Measurements from ENCODE around the gene KBTBD3.
A peak's percentile ranks its signal among the peaks of the same experiment; 100 is the strongest.

KBTBD3 gene

DNA sequence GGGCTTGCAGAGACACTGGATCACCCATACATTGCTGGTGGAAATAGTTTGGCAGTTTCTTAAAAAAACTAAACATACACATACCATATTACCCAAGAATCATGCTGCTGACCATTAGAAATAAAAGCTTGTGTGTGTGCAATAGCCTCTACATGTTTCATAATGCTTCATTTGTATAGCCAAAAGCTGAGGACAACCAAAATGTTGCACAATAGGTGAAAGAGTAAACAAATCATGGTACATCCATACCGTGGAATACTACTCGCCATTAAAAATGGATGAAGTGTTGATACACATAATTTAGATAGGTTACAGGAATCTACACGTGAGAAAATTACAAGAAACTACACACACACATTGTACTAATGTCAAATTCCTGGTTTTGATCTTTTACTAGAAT, 6.5 kb downstream of the KBTBD3 start:
- WGBS (ENCODE audit: extremely low coverage, insufficient coverage, insufficient read length): no CpG with 5 or more reads among the region's 3 CpGs

DNA sequence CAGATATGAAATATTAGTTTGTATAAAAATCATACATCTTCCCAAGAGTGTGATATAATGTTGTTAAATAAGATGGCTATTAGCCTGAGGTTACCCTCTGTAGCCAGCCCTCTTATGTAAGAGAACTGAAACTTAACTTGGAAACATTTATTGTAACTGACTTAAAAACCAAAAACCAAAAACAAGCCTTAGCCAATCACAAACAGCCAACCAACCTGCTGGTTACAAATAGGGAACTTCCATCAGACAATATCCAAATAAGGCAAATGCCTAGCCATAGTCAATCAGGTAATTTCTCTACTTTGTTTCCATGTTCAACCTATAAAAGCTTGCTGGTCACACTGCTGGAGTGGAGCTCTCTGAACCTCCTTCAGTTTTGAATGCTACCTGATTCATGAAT, 14.1 kb downstream of the KBTBD3 start:
- H3K9ac ChIP-seq (ENCODE audit: low read length): no peak overlapping the region
- no peak overlapping the region for H3K4me2 ChIP-seq (ENCODE audit: low read length)
- no peak overlapping the region for H3K23ac ChIP-seq (ENCODE audit: low read length)
- H2BK120ac ChIP-seq (ENCODE audit: insufficient read depth, low read length, poor library complexity): no peak overlapping the region
- H3K18ac ChIP-seq (ENCODE audit: low read length): no peak overlapping the region
- H2AK5ac ChIP-seq (ENCODE audit: low read length): no peak overlapping the region
- H3K27ac ChIP-seq (ENCODE audit: low read depth, low read length): no peak overlapping the region
- no peak overlapping the region for H4K8ac ChIP-seq (ENCODE audit: low read depth, low read length)
- no peak overlapping the region for H2AFZ ChIP-seq (ENCODE audit: insufficient read depth, low read length, poor library complexity)
- H3K14ac ChIP-seq (ENCODE audit: low read length): no peak overlapping the region
- H3K4me1 ChIP-seq (ENCODE audit: control insufficient read depth in 1 of 2, insufficient read depth in 2 of 2, low read length in 2 of 2): no peaks in the 10 kb centered on the region
- no peak overlapping the region for H2BK5ac ChIP-seq (ENCODE audit: low read depth, low read length, poor library complexity)
- DNase-seq: no peak
- H3K79me2 ChIP-seq (ENCODE audit: control insufficient read depth, insufficient read depth, low read length, poor library complexity): no peaks in the 10 kb centered on the region
- no peak overlapping the region for H2BK12ac ChIP-seq (ENCODE audit: low read length)
- H4K12ac ChIP-seq (ENCODE audit: low read depth, low read length): no peak overlapping the region
- no peak overlapping the region for H4K91ac ChIP-seq (ENCODE audit: low read depth, low read length)
- H3K9me3 ChIP-seq (ENCODE audit: insufficient read depth, low read depth, low read length): no peaks in the 10 kb centered on the region
- H3K4ac ChIP-seq (ENCODE audit: low read depth, low read length): no peak overlapping the region
- H3K36me3 ChIP-seq (ENCODE audit: control insufficient read depth in 1 of 2, insufficient read depth in 2 of 2, low read length in 2 of 2): no peaks in the 10 kb centered on the region
- H3K27me3 ChIP-seq (ENCODE audit: insufficient read depth, low read length): no peaks in the 10 kb centered on the region
- no peak overlapping the region for H3K4me3 ChIP-seq (ENCODE audit: low read depth, low read length)
- H3K79me1 ChIP-seq (ENCODE audit: low read length): no peaks in the 10 kb centered on the region

More for the DNA sequence above, 6.5 kb downstream of the KBTBD3 start:
- Histone ChIP-seq H3K23ac (ENCODE audit: low read length) (no peak overlapping the region), H2AK5ac (ENCODE audit: low read length) (no peak overlapping the region), H3K27ac (ENCODE audit: low read depth, low read length) (no peak overlapping the region), H3K4ac (ENCODE audit: low read depth, low read length) (no peak overlapping the region), H3K4me3 (ENCODE audit: low read depth, low read length) (no peak overlapping the region), H2BK120ac (ENCODE audit: insufficient read depth, low read length, poor library complexity) (no peak overlapping the region), H3K79me2 (ENCODE audit: control insufficient read depth, insufficient read depth, low read length, poor library complexity) (no peaks in the 10 kb centered on the region), H2BK5ac (ENCODE audit: low read depth, low read length, poor library complexity) (no peak overlapping the region), H3K18ac (ENCODE audit: low read length) (no peak overlapping the region), H3K27me3 (ENCODE audit: insufficient read depth, low read length) (no peaks in the 10 kb centered on the region), H4K12ac (ENCODE audit: low read depth, low read length) (no peak overlapping the region), H3K4me2 (ENCODE audit: low read length) (no peak overlapping the region), H3K79me1 (ENCODE audit: low read length) (no peaks in the 10 kb centered on the region), H2BK12ac (ENCODE audit: low read length) (no peak overlapping the region), H4K91ac (ENCODE audit: low read depth, low read length) (no peak overlapping the region), H2AFZ (ENCODE audit: insufficient read depth, low read length, poor library complexity) (no peak overlapping the region), H3K36me3 (ENCODE audit: control insufficient read depth in 1 of 2, insufficient read depth in 2 of 2, low read length in 2 of 2) (no peaks in the 10 kb centered on the region), H3K9me3 (ENCODE audit: insufficient read depth, low read depth, low read length) (no peaks in the 10 kb centered on the region), H4K8ac (ENCODE audit: low read depth, low read length) (no peak overlapping the region), H3K9ac (ENCODE audit: low read length) (no peak overlapping the region), H3K14ac (ENCODE audit: low read length) (no peak overlapping the region), H3K4me1 (ENCODE audit: control insufficient read depth in 1 of 2, insufficient read depth in 2 of 2, low read length in 2 of 2) (no peaks in the 10 kb centered on the region)
- DNase-seq: peak in 1 of 2 donors; percentile 16

DNA sequence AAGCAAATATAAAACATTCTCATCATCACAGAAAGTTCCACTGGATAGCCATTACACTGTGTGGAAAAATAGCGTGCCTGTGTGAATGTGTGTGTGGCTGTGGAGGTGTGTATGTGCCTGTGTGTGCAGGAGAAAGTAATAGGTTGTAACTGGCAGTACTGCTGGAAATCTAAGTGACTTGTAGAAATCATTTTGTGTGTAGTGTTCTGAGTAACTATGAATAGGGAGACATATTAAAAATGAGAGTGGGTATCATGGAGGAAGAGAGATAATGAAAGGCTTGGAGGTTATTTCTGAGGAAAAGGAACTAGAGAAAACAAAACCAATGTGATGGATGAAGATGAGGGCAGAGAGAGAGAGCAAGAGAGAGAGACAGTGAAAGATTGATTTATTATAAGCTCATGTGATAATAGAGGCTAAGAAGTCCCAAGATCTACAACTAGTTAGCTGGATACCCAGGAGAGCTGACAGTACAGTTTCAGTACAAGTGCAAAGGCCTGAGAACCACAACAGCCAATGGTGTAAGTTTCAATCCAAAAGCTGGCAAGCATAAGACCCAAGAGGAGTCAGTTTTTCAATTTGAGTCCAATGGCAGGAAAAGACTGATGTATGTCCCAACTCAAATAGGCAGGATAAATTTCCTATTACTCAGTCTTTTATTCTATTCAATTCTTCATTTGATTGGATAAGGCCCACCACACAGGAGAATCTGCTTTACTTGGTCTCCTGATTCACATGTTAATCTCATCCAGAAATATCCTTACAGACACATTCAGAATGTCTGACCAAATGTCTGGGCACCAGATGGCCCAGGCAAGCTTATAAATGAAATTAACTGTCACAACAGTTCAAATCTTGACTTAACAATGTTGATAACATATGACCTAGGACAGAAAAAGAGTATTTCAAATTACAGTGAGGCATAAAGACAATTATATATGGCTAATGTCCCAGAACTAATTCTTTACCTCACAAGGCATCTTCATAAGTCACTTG, 14.9 kb downstream of the KBTBD3 start:
- H2BK12ac ChIP-seq (ENCODE audit: low read length): no peak overlapping the region
- no peak for DNase-seq
- H3K18ac ChIP-seq (ENCODE audit: low read length): no peak overlapping the region
- no peaks in the 10 kb centered on the region for H3K79me1 ChIP-seq (ENCODE audit: low read length)
- no peak overlapping the region for H3K23ac ChIP-seq (ENCODE audit: low read length)
- H4K12ac ChIP-seq (ENCODE audit: low read depth, low read length): no peak overlapping the region
- H3K9ac ChIP-seq (ENCODE audit: low read length): no peak overlapping the region
- no peaks in the 10 kb centered on the region for H3K79me2 ChIP-seq (ENCODE audit: control insufficient read depth, insufficient read depth, low read length, poor library complexity)
- H3K9me3 ChIP-seq (ENCODE audit: insufficient read depth, low read depth, low read length): no peaks in the 10 kb centered on the region
- no CpG with 5 or more reads among the region's 1 CpG for WGBS (ENCODE audit: extremely low coverage, insufficient coverage, insufficient read length)
- H2BK5ac ChIP-seq (ENCODE audit: low read depth, low read length, poor library complexity): no peak overlapping the region
- no peak overlapping the region for H3K4me3 ChIP-seq (ENCODE audit: low read depth, low read length)
- no peak overlapping the region for H3K4me2 ChIP-seq (ENCODE audit: low read length)
- no peak overlapping the region for H3K4ac ChIP-seq (ENCODE audit: low read depth, low read length)
- H2AFZ ChIP-seq (ENCODE audit: insufficient read depth, low read length, poor library complexity): no peak overlapping the region
- H3K27ac ChIP-seq (ENCODE audit: low read depth, low read length): no peak overlapping the region
- H3K14ac ChIP-seq (ENCODE audit: low read length): no peak overlapping the region
- no peak overlapping the region for H2BK120ac ChIP-seq (ENCODE audit: insufficient read depth, low read length, poor library complexity)
- H3K4me1 ChIP-seq (ENCODE audit: control insufficient read depth in 1 of 2, insufficient read depth in 2 of 2, low read length in 2 of 2): no peaks in the 10 kb centered on the region
- no peaks in the 10 kb centered on the region for H3K27me3 ChIP-seq (ENCODE audit: insufficient read depth, low read length)
- H4K8ac ChIP-seq (ENCODE audit: low read depth, low read length): no peak overlapping the region
- H3K36me3 ChIP-seq (ENCODE audit: control insufficient read depth in 1 of 2, insufficient read depth in 2 of 2, low read length in 2 of 2): no peaks in the 10 kb centered on the region
- no peak overlapping the region for H4K91ac ChIP-seq (ENCODE audit: low read depth, low read length)
- H2AK5ac ChIP-seq (ENCODE audit: low read length): no peak overlapping the region

DNA sequence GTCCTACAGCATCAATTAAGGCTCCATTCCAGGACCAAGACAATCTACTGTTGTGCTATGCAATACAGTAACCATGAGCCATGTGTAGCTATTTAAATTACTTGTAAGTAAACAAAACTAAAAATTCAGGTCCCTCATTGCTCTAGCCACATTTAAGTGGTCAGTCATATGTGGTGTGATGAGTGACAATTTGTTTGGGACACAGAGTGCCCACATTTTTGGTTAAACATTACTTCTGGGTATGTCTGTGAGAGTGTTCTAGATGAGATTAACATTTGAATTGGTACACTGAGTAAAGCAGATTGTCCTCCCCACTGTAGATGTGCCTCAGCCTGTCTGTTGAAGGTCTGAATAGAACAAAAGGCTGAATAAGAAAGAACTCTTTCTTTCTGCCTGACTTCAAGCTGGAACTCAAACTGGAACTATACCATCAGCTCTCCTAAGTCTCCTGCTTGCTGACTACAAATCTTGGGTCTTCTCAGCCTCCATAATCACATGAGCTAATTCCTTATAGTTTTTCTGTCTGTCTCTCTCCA, 15.8 kb downstream of the KBTBD3 start:
- Histone ChIP-seq H3K23ac (ENCODE audit: low read length) (no peak overlapping the region), H4K12ac (ENCODE audit: low read depth, low read length) (no peak overlapping the region), H2BK12ac (ENCODE audit: low read length) (no peak overlapping the region), H4K8ac (ENCODE audit: low read depth, low read length) (no peak overlapping the region), H3K27me3 (ENCODE audit: insufficient read depth, low read length) (no peaks in the 10 kb centered on the region), H3K79me1 (ENCODE audit: low read length) (no peaks in the 10 kb centered on the region), H2BK5ac (ENCODE audit: low read depth, low read length, poor library complexity) (no peak overlapping the region), H2AFZ (ENCODE audit: insufficient read depth, low read length, poor library complexity) (no peak overlapping the region), H3K4me1 (ENCODE audit: control insufficient read depth in 1 of 2, insufficient read depth in 2 of 2, low read length in 2 of 2) (no peaks in the 10 kb centered on the region), H2BK120ac (ENCODE audit: insufficient read depth, low read length, poor library complexity) (no peak overlapping the region), H3K4me2 (ENCODE audit: low read length) (no peak overlapping the region), H3K9me3 (ENCODE audit: insufficient read depth, low read depth, low read length) (no peaks in the 10 kb centered on the region), H3K36me3 (ENCODE audit: control insufficient read depth in 1 of 2, insufficient read depth in 2 of 2, low read length in 2 of 2) (no peaks in the 10 kb centered on the region), H3K14ac (ENCODE audit: low read length) (no peak overlapping the region), H3K79me2 (ENCODE audit: control insufficient read depth, insufficient read depth, low read length, poor library complexity) (no peaks in the 10 kb centered on the region), H3K4me3 (ENCODE audit: low read depth, low read length) (no peak overlapping the region), H2AK5ac (ENCODE audit: low read length) (no peak overlapping the region), H3K4ac (ENCODE audit: low read depth, low read length) (no peak overlapping the region), H4K91ac (ENCODE audit: low read depth, low read length) (no peak overlapping the region), H3K18ac (ENCODE audit: low read length) (no peak overlapping the region), H3K9ac (ENCODE audit: low read length) (no peak overlapping the region), H3K27ac (ENCODE audit: low read depth, low read length) (no peak overlapping the region)
- no peak for DNase-seq

Measured in trophoblast cell (in vitro differentiated cells and primary cell).